Gastrocnemius medialis (tissue), 4 donors: Measurements from ENCODE around the gene CLASP1.

Source experiments
- POLR2A ChIP-seq, 2 donors: fragments of 450-650 bp; IDR thresholded peaks; one replicate each; pipeline ENCODE4 v1.6.1; 2017; ENCODE audit warnings: antibody characterized with exemption in 2 of 2, mild to moderate bottlenecking in 2 of 2, moderate library complexity in 2 of 2
- TF ChIP-seq, protein P1 (sequence below), 5 experiments: fragments of 450-650 bp in 3 of 5; fragments of 200-600 bp in 2 of 5; sonication (generic) in 2 of 5; IDR thresholded peaks in 4 of 5; conservative IDR thresholded peaks in 1 of 5; 1 replicate in 4 of 5; 2 replicates in 1 of 5; pipeline ENCODE4 v1.5.1; 2016 to 2019; ENCODE audit warnings: antibody characterized with exemption in 5 of 5, mild to moderate bottlenecking in 3 of 5, moderate library complexity in 3 of 5

GRCh38 chr2:121480826-121481225 is 168.4 kb downstream of the CLASP1 start:
- no peak for TF ChIP-seq POLR2A (IDR thresholded peaks at IDR 0.05)
- TF ChIP-seq, protein P1, sequence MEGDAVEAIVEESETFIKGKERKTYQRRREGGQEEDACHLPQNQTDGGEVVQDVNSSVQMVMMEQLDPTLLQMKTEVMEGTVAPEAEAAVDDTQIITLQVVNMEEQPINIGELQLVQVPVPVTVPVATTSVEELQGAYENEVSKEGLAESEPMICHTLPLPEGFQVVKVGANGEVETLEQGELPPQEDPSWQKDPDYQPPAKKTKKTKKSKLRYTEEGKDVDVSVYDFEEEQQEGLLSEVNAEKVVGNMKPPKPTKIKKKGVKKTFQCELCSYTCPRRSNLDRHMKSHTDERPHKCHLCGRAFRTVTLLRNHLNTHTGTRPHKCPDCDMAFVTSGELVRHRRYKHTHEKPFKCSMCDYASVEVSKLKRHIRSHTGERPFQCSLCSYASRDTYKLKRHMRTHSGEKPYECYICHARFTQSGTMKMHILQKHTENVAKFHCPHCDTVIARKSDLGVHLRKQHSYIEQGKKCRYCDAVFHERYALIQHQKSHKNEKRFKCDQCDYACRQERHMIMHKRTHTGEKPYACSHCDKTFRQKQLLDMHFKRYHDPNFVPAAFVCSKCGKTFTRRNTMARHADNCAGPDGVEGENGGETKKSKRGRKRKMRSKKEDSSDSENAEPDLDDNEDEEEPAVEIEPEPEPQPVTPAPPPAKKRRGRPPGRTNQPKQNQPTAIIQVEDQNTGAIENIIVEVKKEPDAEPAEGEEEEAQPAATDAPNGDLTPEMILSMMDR (IDR thresholded peaks at IDR 0.05 in 4 of 5, conservative IDR thresholded peaks at IDR 0.05 in 1 of 5), result no peak
